MM.1S (cell line): ENCODE measurements around the gene SERBP1.
"Not testable (repeated sequence)": the region's sequence is repeated elsewhere in the genome, so short reads cannot be mapped to it uniquely, and the experiment has no call there.

Experiments used
- CTCF ChIP-seq: fragments of 300-600 bp; sonication (generic); IDR thresholded peaks from 2 replicates; pipeline ENCODE4 v1.5.1; 2016; ENCODE audit warnings: antibody characterized with exemption, low read length, mixed read lengths
- EZH2 ChIP-seq: fragments of 300-600 bp; sonication (generic); optimal IDR thresholded peaks from 2 replicates; pipeline ENCODE3; 2017; ENCODE audit warnings: low read depth, mild to moderate bottlenecking, antibody characterized with exemption, low read length, mixed read lengths
- EZH2phosphoT487 ChIP-seq: fragments of 300-600 bp; sonication (generic); IDR thresholded peaks from 2 replicates; pipeline ENCODE4 v1.6.1; 2018; ENCODE audit warnings: antibody characterized with exemption, low read length

DNA sequence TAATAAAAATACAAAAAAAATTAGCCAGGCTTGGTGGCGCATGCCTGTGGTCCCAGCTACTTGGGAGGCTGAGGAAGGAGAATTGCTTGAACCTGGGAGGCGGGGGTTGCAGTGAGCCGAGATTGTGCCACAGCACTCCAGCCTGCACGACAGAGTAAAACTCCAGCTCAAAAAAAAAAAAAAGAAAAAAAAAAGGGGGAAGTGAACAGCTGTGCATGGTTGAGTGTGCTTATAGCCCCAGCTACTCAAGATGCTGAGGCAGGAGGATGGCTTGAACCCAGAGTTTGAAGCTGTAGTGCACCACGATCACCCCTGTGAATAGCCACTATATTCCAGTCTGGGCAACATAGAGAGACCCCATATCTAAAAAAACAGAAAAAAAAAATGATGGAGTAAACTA lies 15.8 kb upstream of the SERBP1 start:
- TF ChIP-seq EZH2phosphoT487, CTCF, EZH2: not testable (repeated sequence)
